GM19468 (cell line): Measurements from ENCODE around the gene ZNF668.

Source experiments
- ATAC-seq: cut with Tn5 transposase; IDR thresholded peaks from one replicate; pipeline ENCODE4 v1.9.1; 2021; ENCODE audit warnings: mild to moderate bottlenecking, moderate library complexity, moderate number of reproducible peaks; ENCODE audit not compliant: unreplicated experiment; ENCODE audit errors: extremely low read depth

ZNF668 gene

GRCh38 chr16:31063495-31063842 is 10.6 kb downstream of the ZNF668 start:
- no peak for ATAC-seq

DNA sequence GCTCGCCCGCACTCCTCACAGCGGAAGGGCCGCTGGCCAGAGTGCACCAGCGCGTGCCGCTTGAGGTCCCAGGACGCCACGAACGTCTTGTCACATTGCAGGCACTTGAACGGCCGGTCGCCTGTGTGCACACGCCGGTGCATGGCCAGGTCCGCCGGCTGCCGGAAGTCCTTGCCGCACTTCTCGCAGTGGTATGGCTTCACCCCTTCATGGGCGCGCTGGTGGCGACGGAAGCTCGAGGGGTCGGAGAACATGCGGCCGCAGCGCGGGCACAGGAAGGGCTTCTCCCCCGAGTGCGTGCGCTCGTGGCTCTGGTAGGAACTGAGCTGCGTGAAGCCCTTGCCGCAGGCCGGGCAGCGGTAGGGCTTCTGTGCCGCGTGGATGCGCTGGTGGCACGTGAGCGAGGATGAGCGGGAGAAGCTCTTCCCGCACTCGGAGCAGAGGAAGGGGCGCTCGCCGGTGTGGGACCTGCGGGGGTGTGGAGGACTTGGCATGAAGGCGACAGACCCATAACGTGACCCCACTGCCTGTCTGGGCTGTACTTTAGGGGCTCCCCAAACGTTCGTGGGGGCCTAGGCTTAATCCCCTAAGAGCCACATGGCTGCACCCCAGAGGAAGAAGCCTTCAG is 12.1 kb downstream of the ZNF668 start:
- ATAC-seq, result no peak

DNA sequence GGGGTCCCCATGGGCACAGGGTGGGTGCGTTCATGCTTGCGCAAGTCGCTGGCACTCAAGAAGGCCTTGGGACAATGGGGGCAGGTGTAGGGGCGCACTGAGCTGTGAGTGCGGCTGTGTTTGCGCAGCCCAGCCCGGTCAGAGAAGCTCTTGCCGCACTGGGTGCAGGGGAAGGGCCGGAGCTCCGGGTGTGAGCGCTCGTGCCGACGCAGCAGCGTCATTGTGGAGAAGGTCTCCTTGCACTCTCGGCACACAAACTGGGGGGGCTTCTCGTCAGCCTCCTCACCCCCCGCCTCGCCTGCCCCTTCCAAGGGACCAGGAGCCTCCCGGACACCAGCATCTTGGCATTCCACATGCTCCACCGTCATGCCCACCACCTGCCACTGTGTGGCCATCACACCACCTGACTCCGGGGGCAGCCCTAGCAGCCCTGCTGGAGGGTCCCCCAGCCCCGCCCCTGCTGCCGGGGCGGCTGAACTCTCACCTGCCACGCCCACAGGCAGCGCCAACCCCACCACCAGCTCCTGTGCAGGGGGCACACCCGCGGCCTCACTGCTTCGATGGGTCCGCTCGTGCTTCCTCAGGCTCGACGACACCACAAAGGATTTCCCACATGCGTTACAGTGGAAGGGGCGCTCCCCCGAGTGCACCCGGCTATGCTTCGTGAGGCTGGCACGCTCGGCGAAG is 12.8 kb downstream of the ZNF668 start:
- ATAC-seq, result no peak

DNA sequence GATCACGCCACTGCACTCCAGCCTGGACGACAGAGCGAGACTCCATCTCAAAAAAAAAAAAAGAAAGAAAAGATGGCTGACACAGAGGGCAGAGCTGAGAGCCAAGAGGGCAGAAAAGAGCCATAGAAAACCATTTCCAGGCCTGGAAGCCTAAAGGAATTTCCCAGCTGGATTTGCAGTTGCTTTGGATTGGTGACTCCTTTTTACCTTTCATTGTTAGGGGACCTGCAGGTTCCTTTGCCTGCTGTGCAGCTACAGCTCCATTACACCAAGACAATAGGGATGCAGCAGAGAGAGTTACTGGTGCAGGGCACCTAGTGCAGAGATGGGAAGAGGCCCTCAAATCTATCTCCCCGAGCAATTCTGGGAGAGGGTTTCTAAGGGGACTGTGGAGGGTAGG is 18.4 kb downstream of the ZNF668 start:
- no peak for ATAC-seq

- ATAC-seq, result no peak
Measured at GRCh38 chr16:31052114-31052513, 21.9 kb downstream of the ZNF668 start.

GRCh38 chr16:31050280-31051030 is 23.6 kb downstream of the ZNF668 start:
- no peak for ATAC-seq

DNA sequence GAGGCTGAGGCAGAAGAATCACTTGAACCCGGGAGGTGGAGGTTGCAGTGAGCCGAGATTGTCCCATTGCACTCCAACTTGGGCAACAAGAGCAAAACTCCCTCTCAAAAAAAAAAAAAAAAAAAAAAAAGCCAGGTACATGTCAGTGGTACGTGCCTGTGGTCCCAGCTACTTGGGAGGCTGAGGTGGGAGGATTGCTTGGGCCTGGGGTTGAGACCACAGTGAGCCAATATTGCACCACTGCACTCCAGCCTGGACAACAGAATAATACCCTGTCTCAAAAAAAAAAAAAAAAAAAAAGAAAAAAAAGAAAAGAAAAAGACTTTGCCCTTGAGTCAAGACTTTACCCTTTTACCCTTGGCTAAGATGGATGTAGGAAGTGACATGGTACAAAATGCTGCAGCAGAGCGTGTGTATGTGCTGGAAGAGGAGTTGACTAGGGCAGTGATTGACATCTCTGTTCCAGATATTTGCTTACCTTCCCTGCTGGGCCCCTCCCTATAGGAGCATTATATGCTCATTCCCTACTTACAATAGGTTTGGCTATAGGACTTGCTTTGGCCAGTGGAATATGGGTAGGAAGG is 30.1 kb downstream of the ZNF668 start:
- ATAC-seq, result no peak

- no peak for ATAC-seq
Measured at GRCh38 chr16:31043352-31043751, 30.7 kb downstream of the ZNF668 start.

GRCh38 chr16:31042866-31043265 is 31.2 kb downstream of the ZNF668 start:
- ATAC-seq, result no peak

DNA sequence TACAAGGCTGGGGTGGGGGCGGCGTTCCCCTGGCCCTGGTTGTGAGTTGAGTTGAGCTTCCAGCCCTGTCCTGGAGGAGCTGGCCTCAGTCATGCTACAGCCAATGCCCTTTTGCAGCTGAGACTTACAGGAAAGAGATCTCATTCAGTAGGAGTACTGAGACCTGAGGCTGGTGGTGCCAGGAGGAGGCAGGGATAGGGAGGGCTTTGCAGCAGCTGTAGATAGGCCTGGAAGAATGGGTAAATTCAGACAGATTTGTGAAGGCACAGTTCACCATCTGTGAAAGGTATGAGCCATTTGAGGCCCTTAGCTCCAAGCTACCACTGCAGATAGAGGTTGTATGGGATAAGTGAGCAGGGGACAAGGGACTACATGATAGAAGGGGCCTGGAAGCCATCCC is 35.0 kb downstream of the ZNF668 start:
- no peak for ATAC-seq

- no peak for ATAC-seq
Measured at GRCh38 chr16:31036691-31037090, 37.3 kb downstream of the ZNF668 start.

GRCh38 chr16:31033709-31034492 is 40.1 kb downstream of the ZNF668 start:
- no peak for ATAC-seq

- peak; percentile 71 for ATAC-seq
Measured at GRCh38 chr16:31032736-31033708, 41.0 kb downstream of the ZNF668 start, which contains the start of gene STX4. Gene STX4, plus strand, starts transcription at chr16:31033558. Its CDS starts 248 bp downstream, at chr16:31033806.

DNA sequence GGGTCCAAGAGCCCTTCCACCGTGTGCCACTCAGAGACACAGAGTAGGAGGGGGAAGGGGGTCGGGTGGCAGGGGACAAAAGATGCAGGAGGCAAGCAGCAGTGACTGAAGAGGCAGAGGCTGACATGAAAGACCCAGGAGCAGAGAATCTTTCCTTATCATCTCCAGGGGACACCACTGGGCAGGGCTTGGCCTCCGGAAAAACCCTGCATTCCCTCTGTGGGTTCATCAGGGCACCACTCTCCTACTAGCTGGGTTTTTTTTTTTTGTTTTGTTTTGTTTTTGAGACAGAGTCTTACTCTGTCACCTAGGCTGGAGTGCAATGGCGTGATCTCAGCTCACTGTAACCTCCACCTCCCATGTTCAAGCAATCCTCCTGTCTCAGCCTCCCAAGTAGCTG is 42.8 kb downstream of the ZNF668 start:
- ATAC-seq, result no peak

- ATAC-seq, result no peak
Measured at GRCh38 chr16:31029272-31029671, 44.8 kb downstream of the ZNF668 start.

- ATAC-seq, result no peak
Measured at GRCh38 chr16:31025339-31025738, 48.7 kb downstream of the ZNF668 start.

DNA sequence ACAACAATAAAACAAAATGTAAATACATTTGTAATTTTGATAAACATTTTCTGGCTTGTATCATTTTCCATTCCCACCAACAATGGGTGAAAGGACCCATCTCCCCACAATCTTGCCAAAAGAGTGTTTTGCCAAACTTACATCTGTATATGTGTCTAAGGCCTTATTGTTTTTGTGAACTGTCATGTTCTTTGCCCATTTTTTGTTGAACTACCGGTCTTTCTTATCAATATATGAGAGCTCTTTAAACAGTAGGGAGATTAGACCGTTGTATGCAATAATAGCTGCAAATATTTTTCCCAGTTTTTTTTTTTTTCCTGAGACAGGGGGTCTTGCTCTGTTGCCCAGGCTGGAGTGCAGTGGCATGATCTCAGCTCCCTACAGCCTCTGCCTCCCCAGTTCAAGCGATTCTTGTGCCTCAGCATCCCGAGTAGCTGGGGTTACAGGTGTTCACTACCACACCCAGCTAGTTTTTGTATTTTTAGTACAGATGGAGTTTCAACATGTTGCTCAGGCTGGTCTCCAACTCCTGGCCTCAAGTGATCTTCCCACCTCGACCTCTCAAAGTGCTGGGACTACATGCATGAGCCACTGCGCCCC is 50.3 kb downstream of the ZNF668 start:
- ATAC-seq, result no peak

DNA sequence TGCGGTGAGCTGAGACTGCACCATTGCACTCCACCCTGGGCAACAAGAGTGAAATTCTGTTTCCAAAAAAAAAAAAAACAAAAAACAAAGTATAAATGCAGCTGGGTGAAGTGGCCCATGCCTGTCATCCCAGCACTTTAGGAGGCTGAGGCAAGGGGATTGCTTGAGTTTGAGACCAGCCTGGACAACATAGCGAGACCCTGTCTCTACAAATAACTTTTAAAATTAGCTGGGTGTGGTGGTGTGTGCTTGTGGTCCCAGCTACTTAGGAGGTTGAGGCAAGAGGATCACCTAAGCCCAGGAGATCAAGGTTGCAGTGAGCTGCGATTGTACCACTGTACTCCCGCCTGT is 50.8 kb downstream of the ZNF668 start:
- ATAC-seq, result no peak
